ENCODE measurements around the gene B4GALNT2.
"Not testable (repeated sequence)": the region's sequence is repeated elsewhere in the genome, so short reads cannot be mapped to it uniquely, and the experiment has no call there.

Gene B4GALNT2

GRCh38 chr17:49183801-49184200, 51.2 kb downstream of the B4GALNT2 start:
- DNase-seq: no peak

GRCh38 chr17:49184522-49184921, 52.0 kb downstream of the B4GALNT2 start:
- not testable (repeated sequence) for DNase-seq

- DNase-seq: not testable (repeated sequence)
These were observed 52.8 kb downstream of the B4GALNT2 start for GRCh38 chr17:49185381-49185780.

GRCh38 chr17:49187301-49187700, 54.7 kb downstream of the B4GALNT2 start:
- DNase-seq: no peak

GRCh38 chr17:49190932-49191331, 58.4 kb downstream of the B4GALNT2 start:
- DNase-seq: no peak

GRCh38 chr17:49191409-49191916, 58.9 kb downstream of the B4GALNT2 start:
- no peak for DNase-seq

GRCh38 chr17:49191917-49192741, 59.6 kb downstream of the B4GALNT2 start:
- peak; percentile 90 for DNase-seq

- DNase-seq: no peak
These were observed 61.1 kb downstream of the B4GALNT2 start for GRCh38 chr17:49193513-49194296.

GRCh38 chr17:49194297-49194607, 61.7 kb downstream of the B4GALNT2 start:
- DNase-seq: no peak

GRCh38 chr17:49195751-49196150, 63.2 kb downstream of the B4GALNT2 start:
- no peak for DNase-seq

GRCh38 chr17:49196520-49196919, 64.0 kb downstream of the B4GALNT2 start:
- DNase-seq: no peak

GRCh38 chr17:49197346-49197998, 64.9 kb downstream of the B4GALNT2 start:
- no peak for DNase-seq

GRCh38 chr17:49198211-49198610, 65.6 kb downstream of the B4GALNT2 start:
- DNase-seq: no peak

- DNase-seq: no peak
These were observed 68.0 kb downstream of the B4GALNT2 start for GRCh38 chr17:49200423-49201083.

GRCh38 chr17:49201481-49201927, 68.9 kb downstream of the B4GALNT2 start:
- no peak for DNase-seq

- no peak for DNase-seq
These were observed 71.2 kb downstream of the B4GALNT2 start for GRCh38 chr17:49203796-49204195.

- DNase-seq: no peak
These were observed 71.9 kb downstream of the B4GALNT2 start for GRCh38 chr17:49204516-49204915.

GRCh38 chr17:49209061-49209571, 76.5 kb downstream of the B4GALNT2 start:
- no peak for DNase-seq

- peak; percentile 41 for DNase-seq
These were observed 77.8 kb downstream of the B4GALNT2 start, which contains the start of the genes ABI3 and GNGT2 for GRCh38 chr17:49210158-49211029. TSS of gene ABI3 (plus strand) at chr17:49210707. CDS start at chr17:49210725, 18 bp downstream. TSS of gene GNGT2 (minus strand) at chr17:49210574. CDS start at chr17:49207422, 3,152 bp downstream.

GRCh38 chr17:49213399-49213798, 80.8 kb downstream of the B4GALNT2 start:
- DNase-seq: no peak

- no peak for DNase-seq
These were observed 81.3 kb downstream of the B4GALNT2 start for GRCh38 chr17:49213847-49214246.

Measured in activated CD4-positive, alpha-beta T cell treated with anti-CD3 and anti-CD28 coated beads for 1 hour (primary cell).